ENCODE measurements around the gene CHAT.
"Not testable (repeated sequence)": the region's sequence is repeated elsewhere in the genome, so short reads cannot be mapped to it uniquely, and the experiment has no call there.

Gene CHAT

GRCh38 chr10:49654036-49654693 is 40.3 kb downstream of the CHAT start:
- DNase-seq, result no peak

- DNase-seq, result no peak
These were observed 41.3 kb downstream of the CHAT start for GRCh38 chr10:49655099-49655498.

GRCh38 chr10:49656845-49657493 is 43.1 kb downstream of the CHAT start:
- no peak for DNase-seq

GRCh38 chr10:49657606-49658005 is 43.8 kb downstream of the CHAT start:
- DNase-seq, result no peak

GRCh38 chr10:49661140-49661856 is 47.5 kb downstream of the CHAT start:
- DNase-seq, result no peak

- DNase-seq, result no peak
These were observed 48.5 kb downstream of the CHAT start for GRCh38 chr10:49662169-49662830.

- DNase-seq, result no peak
These were observed 49.8 kb downstream of the CHAT start for GRCh38 chr10:49663596-49663995.

GRCh38 chr10:49664006-49664841 is 50.4 kb downstream of the CHAT start:
- DNase-seq, result no peak

- DNase-seq, result no peak
These were observed 51.1 kb downstream of the CHAT start for GRCh38 chr10:49664842-49665355.

GRCh38 chr10:49666054-49666615 is 52.3 kb downstream of the CHAT start:
- no peak for DNase-seq

- DNase-seq, result no peak
These were observed 52.8 kb downstream of the CHAT start for GRCh38 chr10:49666685-49667084.

GRCh38 chr10:49667991-49668390 is 54.2 kb downstream of the CHAT start:
- DNase-seq, result no peak

- no peak for DNase-seq
These were observed 54.8 kb downstream of the CHAT start for GRCh38 chr10:49668684-49669083.

GRCh38 chr10:49678827-49679479 is 65.1 kb downstream of the CHAT start:
- no peak for DNase-seq

- no peak for DNase-seq
These were observed 65.7 kb downstream of the CHAT start, which contains the start of gene C10orf53 for GRCh38 chr10:49679480-49679893. Gene C10orf53, plus strand, starts transcription at chr10:49679651. Its CDS starts 47 bp downstream, at chr10:49679698.

GRCh38 chr10:49682449-49682848 is 68.6 kb downstream of the CHAT start:
- DNase-seq, result not testable (repeated sequence)

- DNase-seq, result no peak
These were observed 69.0 kb downstream of the CHAT start for GRCh38 chr10:49682879-49683278.

GRCh38 chr10:49686651-49687050 is 72.8 kb downstream of the CHAT start:
- no peak for DNase-seq

GRCh38 chr10:49688261-49688846 is 74.5 kb downstream of the CHAT start:
- no peak for DNase-seq

GRCh38 chr10:49688920-49689319 is 75.1 kb downstream of the CHAT start:
- no peak for DNase-seq
